Measurements from ENCODE around the gene MRPL43. TPM values are rescaled to one million over a fixed set of nuclear protein-coding genes. Genes with fewer than 3 reads are reported as not detected.
A peak's percentile ranks its signal among the peaks of the same experiment; 100 is the strongest.

MRPL43 gene
- total and polyA plus RNA-seq, 5 experiments from 2014 or later: 64.9 to 136 (median 117) TPM

GRCh38 chr10:101016814-101017213 is 29.5 kb upstream of the MRPL43 start:
- POLR2A ChIA-PET: interaction anchor here (1.3 to 4.7 kb wide), 3 partner anchors 11 to 19 kb away, joined by 4 to 36 read pairs (median 15); partner anchors contain the start of genes LZTS2, PDZD7 and SFXN3
- Mint-ChIP-seq H3K4me3 (no peak overlapping the region), H3K27me3 (peaks cover 8 to 86% (median 50%) of the 10 kb centered on the region in 5 donors), H3K9me3 (no peaks in the 10 kb centered on the region), H3K4me1 (peaks cover 15 to 24% (median 20%) of the 10 kb centered on the region in 4 donors), H3K36me3 (no peaks in the 10 kb centered on the region), H3K27ac (no peak overlapping the region)
- ATAC-seq: no peak
- no peak for DNase-seq

- Mint-ChIP-seq H3K9me3 (no peaks in the 10 kb centered on the region), H3K27me3 (peaks cover 5 to 75% (median 44%) of the 10 kb centered on the region in 5 donors), H3K4me1 (peaks cover 15 to 24% (median 20%) of the 10 kb centered on the region in 4 donors), H3K36me3 (no peaks in the 10 kb centered on the region), H3K4me3 (no peak overlapping the region), H3K27ac (no peak overlapping the region)
- ATAC-seq (no peak), DNase-seq (no peak)
- POLR2A ChIA-PET: interaction anchor here (1.3 to 4.7 kb wide), 2 partner anchors 10 to 17 kb away, joined by 4 to 36 read pairs; partner anchors contain the start of gene LZTS2
Observed at GRCh38 chr10:101015582-101015973, 28.3 kb upstream of the MRPL43 start.

DNA sequence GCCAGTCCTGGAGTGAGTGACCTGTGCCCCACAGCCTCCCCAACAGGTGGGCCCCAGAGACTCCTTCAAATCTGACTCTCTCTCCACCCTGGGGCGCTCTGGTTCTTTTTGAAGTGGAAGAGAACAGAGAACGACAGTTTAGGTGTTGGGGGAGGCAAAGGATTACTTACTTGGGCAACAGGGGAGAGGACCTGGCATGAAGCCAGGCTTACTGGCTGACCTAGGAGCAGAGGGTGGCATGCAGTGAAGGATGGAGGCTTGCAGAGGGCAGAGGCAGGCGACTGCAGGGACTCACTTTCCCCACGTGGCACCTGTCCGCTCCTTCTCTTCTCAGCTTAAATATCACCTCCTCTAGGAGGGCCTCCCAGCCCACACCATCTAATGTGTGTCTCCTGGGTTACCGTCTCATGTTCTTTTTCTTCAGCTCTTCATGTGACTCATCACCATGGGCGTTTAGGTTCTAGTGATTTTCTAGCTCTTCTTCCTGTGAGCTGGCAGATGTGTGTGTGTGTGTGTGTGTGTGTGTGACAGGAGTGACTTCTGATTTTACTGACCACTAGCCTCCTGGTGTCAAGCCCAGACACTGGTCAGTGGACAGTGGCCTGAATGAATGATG is 27.8 kb upstream of the MRPL43 start:
- POLR2A ChIA-PET: interaction anchor here (0.7 to 4.7 kb wide), 3 partner anchors 12 to 17 kb away, joined by 3 to 36 read pairs (median 4); partner anchors contain the start of genes LZTS2, PDZD7 and SFXN3
- H3K9me3 Mint-ChIP-seq: no peaks in the 10 kb centered on the region
- DNase-seq (no peak), ATAC-seq (no peak)
- H3K4me1 Mint-ChIP-seq: peaks cover 15 to 24% (median 20%) of the 10 kb centered on the region in 4 donors
- no peak overlapping the region for H3K27ac Mint-ChIP-seq
- no peak overlapping the region for H3K4me3 Mint-ChIP-seq
- H3K36me3 Mint-ChIP-seq: no peaks in the 10 kb centered on the region
- H3K27me3 Mint-ChIP-seq: peaks cover 5 to 71% (median 40%) of the 10 kb centered on the region in 5 donors

GRCh38 chr10:101014230-101014884 is 27.1 kb upstream of the MRPL43 start:
- ATAC-seq (peak; percentile 47 to 59), DNase-seq (peak; percentile 54 to 86 (median 74))
- no peak overlapping the region for H3K4me3 Mint-ChIP-seq
- POLR2A ChIA-PET: interaction anchor here (0.7 to 4.7 kb wide), 6 partner anchors 11 to 1410 kb away, joined by 3 to 36 read pairs (median 4); partner anchors contain the start of genes LZTS2, PDZD7 and SFXN3
- H3K27me3 Mint-ChIP-seq: peaks cover 4 to 65% (median 37%) of the 10 kb centered on the region in 5 donors
- no peaks in the 10 kb centered on the region for H3K9me3 Mint-ChIP-seq
- H3K27ac Mint-ChIP-seq: peak overlapping the region in 3 of 10 donors; percentile 27 to 82 (median 51)
- H3K4me1 Mint-ChIP-seq: peaks cover 15 to 24% (median 18%) of the 10 kb centered on the region in 4 donors
- H3K36me3 Mint-ChIP-seq: no peaks in the 10 kb centered on the region

DNA sequence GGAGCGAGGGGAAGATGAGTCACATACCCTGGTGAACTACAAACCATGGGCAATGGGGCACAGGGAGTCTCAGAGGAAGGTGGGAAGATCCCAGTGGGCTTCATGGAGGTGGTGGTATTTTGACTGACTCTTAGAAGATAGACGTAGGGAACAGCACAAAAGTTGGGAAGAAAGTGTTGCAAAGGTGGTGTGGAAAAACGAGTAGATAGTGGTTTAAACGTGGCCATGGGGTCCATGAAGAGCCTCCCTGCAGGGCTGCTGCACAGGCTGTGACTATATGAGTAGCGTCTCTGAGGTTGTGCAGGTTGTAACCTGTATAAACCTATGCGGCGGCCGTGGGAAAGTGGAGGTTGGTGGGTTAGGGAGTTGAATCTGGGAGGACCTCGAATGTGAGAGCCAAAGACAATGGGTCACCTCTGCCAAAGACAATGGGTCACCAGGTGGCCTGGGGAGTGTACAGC is 26.1 kb upstream of the MRPL43 start:
- Mint-ChIP-seq H3K36me3 (no peaks in the 10 kb centered on the region), H3K27me3 (peaks cover 4 to 55% (median 33%) of the 10 kb centered on the region in 5 donors), H3K4me3 (no peak overlapping the region), H3K27ac (peak overlapping the region in 3 of 10 donors; percentile 9 to 61 (median 29)), H3K9me3 (no peaks in the 10 kb centered on the region), H3K4me1 (peaks cover 13 to 22% (median 17%) of the 10 kb centered on the region in 4 donors)
- POLR2A ChIA-PET: interaction anchor here (0.7 to 4.7 kb wide), 4 partner anchors 14 to 1411 kb away, joined by 3 to 36 read pairs (median 4); partner anchors contain the start of gene LZTS2
- DNase-seq: no peak
- no peak for ATAC-seq

DNA sequence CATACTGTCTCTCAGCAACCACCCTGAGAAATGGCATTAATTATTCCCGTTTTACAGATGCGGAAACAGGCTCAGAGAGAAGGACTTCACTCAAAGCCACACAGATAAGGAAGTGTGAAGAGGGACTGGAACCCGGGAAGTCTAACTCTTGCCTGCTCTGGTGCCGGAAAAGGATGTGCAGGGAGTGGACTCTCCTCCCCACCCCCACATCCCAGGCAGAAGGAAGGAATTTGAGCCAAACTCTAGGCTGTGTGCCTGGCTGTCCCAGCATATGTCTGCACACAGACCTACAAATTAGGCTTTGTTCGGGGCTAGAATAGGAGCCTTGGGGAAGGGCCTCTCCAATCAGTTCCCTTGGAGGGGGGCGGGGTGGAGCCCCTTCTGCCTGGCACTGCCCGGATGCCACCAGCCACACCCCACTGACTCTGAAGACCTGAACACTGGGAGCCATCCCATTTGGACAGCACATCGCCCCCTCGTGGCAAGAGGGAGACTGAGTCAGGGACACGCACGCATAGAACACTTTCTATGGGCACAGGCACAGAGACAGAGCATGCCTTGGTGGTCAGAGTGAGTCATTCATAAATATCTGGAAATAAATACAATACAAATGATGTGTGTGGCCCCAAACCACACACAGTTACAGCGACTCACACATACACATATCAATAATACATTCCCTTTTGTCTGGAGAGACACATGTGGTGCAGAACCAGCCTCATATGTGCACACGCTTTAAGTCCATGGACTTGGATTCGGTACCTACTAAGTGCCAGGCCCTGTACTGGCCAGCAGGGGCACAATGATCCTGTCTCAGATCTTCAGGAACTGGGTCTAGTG is 25.4 kb upstream of the MRPL43 start:
- H3K36me3 Mint-ChIP-seq: no peaks in the 10 kb centered on the region
- POLR2A ChIA-PET: interaction anchor here (1.5 kb wide), 1 partner anchor 13 kb away, joined by 4 read pairs; the partner anchor contains the start of gene LZTS2
- peak; percentile 92 to 93 for ATAC-seq
- H3K4me1 Mint-ChIP-seq: peaks cover 12 to 19% (median 16%) of the 10 kb centered on the region in 4 donors
- H3K27ac Mint-ChIP-seq: peak overlapping the region in 3 of 10 donors; percentile 9 to 61 (median 29)
- DNase-seq: peak; percentile 52 to 88 (median 68)
- no peaks in the 10 kb centered on the region for H3K9me3 Mint-ChIP-seq
- H3K4me3 Mint-ChIP-seq: no peak overlapping the region
- H3K27me3 Mint-ChIP-seq: peaks cover 4 to 49% (median 31%) of the 10 kb centered on the region in 5 donors

DNA sequence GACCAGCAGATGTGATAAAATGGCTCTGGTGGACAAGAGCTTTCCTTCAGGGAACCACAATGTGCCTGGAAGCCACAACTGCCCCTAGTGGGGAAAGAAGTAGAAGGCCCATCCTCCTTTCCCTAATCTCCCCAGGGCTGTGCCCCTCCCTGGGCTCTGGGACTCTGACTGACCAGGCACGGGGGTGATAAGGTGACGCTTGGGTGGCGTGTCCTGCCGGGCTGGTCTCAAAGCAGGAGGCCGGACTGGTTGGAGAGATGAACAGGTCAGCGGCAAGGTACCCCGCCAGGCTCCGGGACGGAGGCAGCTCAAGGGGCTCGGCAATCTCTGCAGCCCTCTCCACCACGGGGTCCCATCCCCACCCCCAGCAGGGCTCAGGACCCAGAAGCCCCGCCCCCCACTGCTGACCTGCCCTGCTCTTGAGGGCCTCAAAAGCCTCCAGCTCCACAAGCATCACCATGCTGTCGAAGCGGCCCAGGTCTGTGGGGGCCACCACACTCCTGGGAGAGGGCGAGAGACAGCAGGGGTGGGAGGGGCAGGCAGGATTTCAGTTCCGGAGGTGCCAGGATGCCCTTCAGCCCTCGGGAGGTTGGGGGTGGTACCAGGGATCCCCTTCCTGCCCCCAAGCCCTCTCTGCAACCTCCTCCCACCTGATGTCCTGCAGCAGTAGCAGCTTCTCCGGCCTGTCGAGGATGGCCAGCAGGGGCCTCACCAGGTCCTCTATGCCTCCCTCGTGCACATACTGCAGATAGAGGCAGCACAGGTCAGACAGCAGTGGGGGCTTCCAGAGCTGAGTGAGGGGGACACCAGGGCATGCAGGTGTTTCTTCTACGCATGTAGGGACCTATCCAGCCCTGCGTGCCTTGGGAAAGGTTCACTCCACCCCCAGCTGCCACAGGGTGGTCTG is 24.5 kb upstream of the MRPL43 start:
- POLR2A ChIA-PET: interaction anchor here (0.8 to 1.5 kb wide), 3 partner anchors 12 to 25 kb away, joined by 3 to 4 read pairs (median 4); partner anchors contain the start of genes LZTS2, MRPL43 and TWNK
- H3K27me3 Mint-ChIP-seq: peaks cover 0 to 39% (median 25%) of the 10 kb centered on the region in 5 donors
- peaks cover 12 to 19% (median 16%) of the 10 kb centered on the region in 4 donors for H3K4me1 Mint-ChIP-seq
- H3K36me3 Mint-ChIP-seq: no peaks in the 10 kb centered on the region
- H3K27ac Mint-ChIP-seq: no peak overlapping the region
- H3K4me3 Mint-ChIP-seq: no peak overlapping the region
- DNase-seq (no peak), ATAC-seq (no peak)
- H3K9me3 Mint-ChIP-seq: no peaks in the 10 kb centered on the region

DNA sequence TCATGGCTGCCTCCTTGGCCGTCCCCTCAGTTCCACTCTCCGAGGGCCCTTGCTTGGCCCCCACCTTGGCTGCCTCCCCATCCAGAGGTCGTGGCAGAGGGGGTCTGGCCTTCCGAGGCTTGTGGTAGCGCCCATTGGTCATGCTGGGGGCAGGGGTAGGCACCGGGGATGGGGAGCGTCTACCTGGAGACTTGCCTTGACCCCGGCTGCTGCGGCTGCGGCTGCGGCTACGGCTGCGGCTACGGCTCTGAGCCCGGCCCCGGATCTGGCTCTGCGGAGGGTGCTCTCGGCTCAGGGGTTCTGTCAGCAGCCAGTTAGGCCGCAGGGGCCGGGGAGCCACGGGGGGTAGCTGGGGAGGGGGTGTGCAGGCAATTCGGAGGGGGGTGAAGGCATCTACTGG is 23.0 kb upstream of the MRPL43 start:
- POLR2A ChIA-PET: no interaction called here
- Mint-ChIP-seq H3K4me1 (peaks cover 12 to 19% (median 15%) of the 10 kb centered on the region in 4 donors), H3K27ac (no peak overlapping the region), H3K4me3 (no peak overlapping the region), H3K9me3 (no peaks in the 10 kb centered on the region), H3K36me3 (peaks cover 0 to 3% (median 0%) of the 10 kb centered on the region in 3 donors), H3K27me3 (peaks cover 0 to 25% (median 13%) of the 10 kb centered on the region in 5 donors)
- no peak for DNase-seq
- ATAC-seq: no peak

- H3K4me1 Mint-ChIP-seq: peaks cover 7 to 11% (median 10%) of the 10 kb centered on the region in 4 donors
- peaks cover 0 to 7% (median 0%) of the 10 kb centered on the region in 3 donors for H3K36me3 Mint-ChIP-seq
- ATAC-seq: no peak
- H3K27me3 Mint-ChIP-seq: peaks cover 0 to 11% (median 3%) of the 10 kb centered on the region in 5 donors
- H3K9me3 Mint-ChIP-seq: no peaks in the 10 kb centered on the region
- no peak for DNase-seq
- peak overlapping the region in 1 of 10 donors; percentile 40 for H3K27ac Mint-ChIP-seq
- POLR2A ChIA-PET: no interaction called here
- H3K4me3 Mint-ChIP-seq: no peak overlapping the region
Observed at GRCh38 chr10:101008823-101009423, 21.6 kb upstream of the MRPL43 start.

GRCh38 chr10:101007915-101008822 is 20.9 kb upstream of the MRPL43 start:
- Mint-ChIP-seq H3K27me3 (peaks cover 0 to 4% (median 1%) of the 10 kb centered on the region in 5 donors), H3K4me1 (peaks cover 5 to 7% (median 5%) of the 10 kb centered on the region in 4 donors), H3K27ac (no peak overlapping the region), H3K36me3 (peaks cover 0 to 8% (median 0%) of the 10 kb centered on the region in 3 donors), H3K9me3 (no peaks in the 10 kb centered on the region), H3K4me3 (no peak overlapping the region)
- no peak for DNase-seq
- no peak for ATAC-seq
- POLR2A ChIA-PET: interaction anchor here (0.6 to 1.5 kb wide), 3 partner anchors 9 to 721 kb away, joined by 3 to 7 read pairs (median 3); partner anchors contain the start of gene LZTS2
